B cell (primary cell): ENCODE measurements around the gene FAXDC2. TPM values are rescaled to one million over a fixed set of nuclear protein-coding genes. Genes with fewer than 3 reads are reported as not detected.
"Not testable (repeated sequence)": the region's sequence is repeated elsewhere in the genome, so short reads cannot be mapped to it uniquely, and the experiment has no call there.

Source experiments
- ATAC-seq: fragments of 200-7000 bp; cut with Tn5 transposase; one replicate; pipeline ENCODE4 v1.10.0; 2021; ENCODE audit warnings: low read depth, mild to moderate bottlenecking, moderate number of reproducible peaks, moderate library complexity
- CTCF ChIA-PET: fragments of 350-600 bp; sonication (Branson Sonifier 250); formaldehyde crosslinking; loops from one replicate; lab custom pipeline; 2021; ENCODE audit warnings: antibody characterized with exemption, inconsistent platforms; lab: Charles Lee
- POLR2A ChIA-PET: fragments of 350-600 bp; sonication (Branson Sonifier 250); formaldehyde crosslinking; loops from one replicate; lab custom pipeline; 2021; ENCODE audit warnings: antibody characterized with exemption; lab: Charles Lee
- DNase-seq: peaks from one replicate; pipeline ENCODE4 v3.0.0; 2013
- H2AFZ ChIP-seq: 2 replicates; pipeline ENCODE4 v1.6.1; 2012; ENCODE audit warnings: mild to moderate bottlenecking, low read depth, low read length; ENCODE audit not compliant: insufficient read depth, poor library complexity, severe bottlenecking
- H3K27ac ChIP-seq, 2 donors: 1 replicate in 1 of 2; 2 replicates in 1 of 2; pipeline ENCODE4 v1.5.1; 2012 to 2013; ENCODE audit warnings: low read length in 2 of 2, mild to moderate bottlenecking in 2 of 2, moderate library complexity in 1 of 2
- H3K27me3 ChIP-seq, 4 experiments: fragments of 200-600 bp in 1 of 4; sonication (generic) in 1 of 4; replicated peaks in 1 of 4; 1 replicate in 2 of 4; 2 replicates in 2 of 4; pipeline versions ENCODE4 v1.6.1 to v1.7.0; 2013 to 2016; ENCODE audit warnings: low read length in 3 of 4, mild to moderate bottlenecking in 2 of 4, mixed read lengths in 1 of 4, moderate library complexity in 1 of 4; ENCODE audit not compliant: insufficient read depth in 4 of 4, control insufficient read depth in 3 of 4; ENCODE audit errors: control extremely low read depth in 1 of 4
- H3K36me3 ChIP-seq, 2 experiments: replicated peaks in 1 of 2; 1 replicate in 1 of 2; 2 replicates in 1 of 2; pipeline versions ENCODE4 v1.6.1 to v1.7.1; 2013; ENCODE audit warnings: low read length in 1 of 2; ENCODE audit not compliant: insufficient read depth in 2 of 2, control insufficient read depth in 1 of 2; ENCODE audit errors: control extremely low read depth in 1 of 2, extremely low read depth in 1 of 2
- H3K4me1 ChIP-seq, 2 donors: fragments of 200-600 bp in 1 of 2; sonication (generic) in 1 of 2; 1 replicate in 1 of 2; 2 replicates in 1 of 2; pipeline versions ENCODE4 v1.5.1 to v1.6.1; 2013 to 2017; ENCODE audit warnings: low read length in 2 of 2; ENCODE audit not compliant: control insufficient read depth in 2 of 2, insufficient read depth in 2 of 2
- H3K4me2 ChIP-seq: replicated peaks from 2 replicates; pipeline ENCODE3; 2012; ENCODE audit warnings: mild to moderate bottlenecking, low read depth, low read length; ENCODE audit not compliant: poor library complexity, severe bottlenecking
- H3K4me3 ChIP-seq, 5 experiments: fragments of 200-600 bp in 1 of 5; sonication (generic) in 1 of 5; 1 replicate in 3 of 5; 2 replicates in 2 of 5; pipeline versions ENCODE4 v1.5.1 to v1.7.0; 2011 to 2016; ENCODE audit warnings: low read length in 4 of 5, mild to moderate bottlenecking in 4 of 5, low read depth in 2 of 5, control low read depth in 1 of 5, moderate library complexity in 1 of 5; ENCODE audit not compliant: insufficient read depth in 1 of 5; ENCODE audit errors: control extremely low read depth in 1 of 5, extremely low read depth in 1 of 5
- H3K79me2 ChIP-seq: fragments of 200-600 bp; sonication (generic); one replicate; pipeline ENCODE4 v1.6.0; 2016; ENCODE audit warnings: low read length; ENCODE audit not compliant: control insufficient read depth, insufficient read depth
- H3K9ac ChIP-seq: fragments of 200-600 bp; sonication (generic); 2 replicates; pipeline ENCODE4 v1.6.1; 2017; ENCODE audit warnings: mild to moderate bottlenecking, low read length, moderate library complexity
- H3K9me3 ChIP-seq, 3 donors: one replicate each; pipeline versions ENCODE4 v1.6.1 to v1.7.1; 2013; ENCODE audit warnings: low read length in 2 of 3; ENCODE audit not compliant: control insufficient read depth in 2 of 3, insufficient read depth in 1 of 3; ENCODE audit errors: control extremely low read depth in 1 of 3
- H4K20me1 ChIP-seq: 2 replicates; pipeline ENCODE4 v1.6.0; 2012; ENCODE audit warnings: mild to moderate bottlenecking, low read length; ENCODE audit not compliant: insufficient read depth, control insufficient read depth, poor library complexity, severe bottlenecking
- H3K27ac Mint-ChIP-seq: one replicate; pipeline ENCODE4 v1.8.0; 2021; ENCODE audit warnings: mixed read lengths
- H3K27me3 Mint-ChIP-seq: one replicate; pipeline ENCODE4 v1.8.0; 2021; ENCODE audit warnings: mixed read lengths
- H3K4me1 Mint-ChIP-seq: one replicate; pipeline ENCODE4 v1.8.0; 2021; ENCODE audit warnings: mixed read lengths
- H3K4me3 Mint-ChIP-seq: one replicate; pipeline ENCODE4 v1.8.0; 2021; ENCODE audit warnings: mixed read lengths
- H3K9me3 Mint-ChIP-seq: one replicate; pipeline ENCODE4 v1.8.0; 2022; ENCODE audit warnings: mixed read lengths; ENCODE audit not compliant: insufficient read depth
- CTCF ChIP-seq: fragments of 200-600 bp; IDR thresholded peaks from one replicate; pipeline ENCODE4 v1.8.0; 2022; ENCODE audit warnings: antibody characterized with exemption, mild to moderate bottlenecking
- EZH2 ChIP-seq: IDR thresholded peaks from 2 replicates; pipeline ENCODE4 v1.6.1; 2012; ENCODE audit warnings: borderline replicate concordance, low read depth, mild to moderate bottlenecking, moderate library complexity, low read length; ENCODE audit not compliant: insufficient read depth, poor library complexity, severe bottlenecking
- WGBS: methylation state at CpG from one replicate; pipeline ENCODE4 v1.1.5; 2013; ENCODE audit warnings: missing lambda C conversion rate; ENCODE audit not compliant: insufficient coverage; 5-methylcytosine and 5-hydroxymethylcytosine counted together
- intact Hi-C: fragments of 100-400 bp; cut with micrococcal nuclease; formaldehyde crosslinking; loops from one replicate; pipeline ENCODE4 v1.10.0; 2022
- polyA plus RNA-seq: library from polyadenylated mRNA; depleted of rRNA; stranded (reverse); fragments of >200 nt; gene quantifications from 2 replicates; pipeline ENCODE4 v1.2.3, GENCODE V29; 2012
- total RNA-seq, 2 donors: library from RNA; stranded (reverse); fragments of 120-200 nt in 1 of 2; gene quantifications; 1 replicate in 1 of 2; 2 replicates in 1 of 2; pipeline versions ENCODE4 v1.2.3 to v1.2.4, GENCODE V29; 2013 to 2022

Gene FAXDC2
- total and polyA plus RNA-seq, 2 donors (not counting 1 experiment from before 2014, with no cell fraction given), result 0.07 TPM; not detected in 1

GRCh38 chr5:154837009-154837901 is 13.1 kb downstream of the FAXDC2 start:
- Histone ChIP-seq H3K27ac (no peak overlapping the region), H3K36me3 (no peaks in the 10 kb centered on the region), H3K27me3 (no peaks in the 10 kb centered on the region), H3K4me3 (no peak overlapping the region), H3K79me2 (no peaks in the 10 kb centered on the region), H3K9ac (no peak overlapping the region), H3K9me3 (no peaks in the 10 kb centered on the region), H3K4me2 (no peak overlapping the region), H3K4me1 (peaks cover 0 to 10% of the 10 kb centered on the region in 2 donors), H4K20me1 (no peaks in the 10 kb centered on the region), H2AFZ (no peak overlapping the region)
- TF ChIP-seq EZH2 (no peak), CTCF (no peak)
- CTCF ChIA-PET, result no interaction called here
- Mint-ChIP-seq H3K4me3 (no peak overlapping the region), H3K27me3 (no peaks in the 10 kb centered on the region), H3K9me3 (no peaks in the 10 kb centered on the region), H3K27ac (no peak overlapping the region), H3K4me1 (peaks cover 4% of the 10 kb centered on the region)
- intact Hi-C loops, result no loop called here
- 100% methylated on average over 2 of the region's 6 CpGs for WGBS
- POLR2A ChIA-PET, result interaction anchor here (0.7 kb wide), 1 partner anchor 8 kb away, joined by 3 read pairs; no protein-coding TSS in a partner anchor
- DNase-seq (no peak), ATAC-seq (no peak)

- ChIA-PET POLR2A (no interaction called here), CTCF (no interaction called here)
- TF ChIP-seq CTCF (no peak), EZH2 (no peak)
- peaks cover 4% of the 10 kb centered on the region for H3K4me1 Mint-ChIP-seq
- 94% methylated on average over 4 of the region's 6 CpGs for WGBS
- no peak overlapping the region for H2AFZ ChIP-seq
- peaks cover 0 to 10% of the 10 kb centered on the region in 2 donors for H3K4me1 ChIP-seq
- DNase-seq (no peak), ATAC-seq (no peak)
- H3K4me2 ChIP-seq, result no peak overlapping the region
- no peaks in the 10 kb centered on the region for H3K9me3 ChIP-seq
- H3K27me3 ChIP-seq, result no peaks in the 10 kb centered on the region
- no peaks in the 10 kb centered on the region for H4K20me1 ChIP-seq
- H3K9me3 Mint-ChIP-seq, result no peaks in the 10 kb centered on the region
- H3K27me3 Mint-ChIP-seq, result no peaks in the 10 kb centered on the region
- H3K9ac ChIP-seq, result no peak overlapping the region
- no peaks in the 10 kb centered on the region for H3K79me2 ChIP-seq
- intact Hi-C loops, result no loop called here
- H3K27ac ChIP-seq, result no peak overlapping the region
- no peaks in the 10 kb centered on the region for H3K36me3 ChIP-seq
- H3K4me3 Mint-ChIP-seq, result no peak overlapping the region
- no peak overlapping the region for H3K4me3 ChIP-seq
- no peak overlapping the region for H3K27ac Mint-ChIP-seq
These were observed 14.2 kb downstream of the FAXDC2 start for GRCh38 chr5:154836225-154836624.

- H3K36me3 ChIP-seq, H3K27ac ChIP-seq, DNase-seq, H3K27me3 Mint-ChIP-seq, H3K4me1 Mint-ChIP-seq, H3K9me3 Mint-ChIP-seq, POLR2A ChIA-PET, H3K4me3 Mint-ChIP-seq, H3K27me3 ChIP-seq, H3K9me3 ChIP-seq, H2AFZ ChIP-seq, H4K20me1 ChIP-seq, H3K4me3 ChIP-seq, H3K27ac Mint-ChIP-seq, intact Hi-C loops, ATAC-seq, H3K4me2 ChIP-seq, H3K4me1 ChIP-seq, H3K9ac ChIP-seq, H3K79me2 ChIP-seq: not testable (repeated sequence)
- WGBS, result 100% methylated on average over 4 of the region's 9 CpGs
- CTCF ChIA-PET, result interaction anchor here (0.6 kb wide), 1 partner anchor 153 kb away, joined by 3 read pairs; no protein-coding TSS in a partner anchor
These were observed 14.7 kb downstream of the FAXDC2 start for GRCh38 chr5:154835701-154836052.
